Natural killer cell (primary cell): ENCODE data around the gene BBLN. TPM values are rescaled to one million over a fixed set of nuclear protein-coding genes. Genes with fewer than 3 reads are reported as not detected.

Experiments used
- ATAC-seq, 3 donors: fragments of 150-1000 bp in 2 of 3; fragments of 200-7000 bp in 1 of 3; cut with Tn5 transposase; 1 replicate in 1 of 3; 2 replicates in 2 of 3; pipeline ENCODE4 v1.10.0; 2021; ENCODE audit warnings: mild to moderate bottlenecking in 2 of 3, moderate library complexity in 2 of 3
- DNase-seq, 2 donors: peaks; one replicate each; pipeline versions ENCODE4 v3.0.0 to v3.0.0-alpha.2; 2013 to 2021; ENCODE audit warnings: mixed read lengths in 1 of 2
- H3K27ac ChIP-seq: one replicate; pipeline ENCODE4 v1.5.1; 2013; ENCODE audit warnings: mild to moderate bottlenecking, low read length
- H3K27me3 ChIP-seq: one replicate; pipeline ENCODE4 v1.6.1; 2013; ENCODE audit warnings: low read length; ENCODE audit not compliant: control insufficient read depth, insufficient read depth
- H3K36me3 ChIP-seq: one replicate; pipeline ENCODE4 v1.6.1; 2013; ENCODE audit warnings: low read length; ENCODE audit not compliant: control insufficient read depth, insufficient read depth
- H3K4me1 ChIP-seq: one replicate; pipeline ENCODE4 v1.6.1; 2013; ENCODE audit warnings: low read length; ENCODE audit not compliant: control insufficient read depth, insufficient read depth
- H3K4me3 ChIP-seq: one replicate; pipeline ENCODE4 v1.5.1; 2013; ENCODE audit warnings: low read length
- H3K9me3 ChIP-seq: one replicate; pipeline ENCODE4 v1.6.1; 2013; ENCODE audit warnings: low read length; ENCODE audit not compliant: control insufficient read depth, insufficient read depth
- H3K27ac Mint-ChIP-seq, 2 donors: one replicate each; pipeline ENCODE4 v1.8.0; 2022; ENCODE audit warnings: mild to moderate bottlenecking in 2 of 2, mixed read lengths in 2 of 2, moderate library complexity in 1 of 2
- H3K27me3 Mint-ChIP-seq, 2 donors: one replicate each; pipeline ENCODE4 v1.8.0; 2022; ENCODE audit warnings: low read depth in 2 of 2, mixed read lengths in 2 of 2
- H3K36me3 Mint-ChIP-seq: one replicate; pipeline ENCODE4 v1.8.0; 2022; ENCODE audit warnings: mixed read lengths
- H3K4me1 Mint-ChIP-seq, 2 donors: one replicate each; pipeline ENCODE4 v1.8.0; 2022; ENCODE audit warnings: mixed read lengths in 2 of 2
- H3K4me3 Mint-ChIP-seq: one replicate; pipeline ENCODE4 v1.8.0; 2022; ENCODE audit warnings: mild to moderate bottlenecking, moderate library complexity, mixed read lengths
- H3K9me3 Mint-ChIP-seq, 2 donors: one replicate each; pipeline ENCODE4 v1.8.0; 2022; ENCODE audit warnings: mixed read lengths in 2 of 2
- WGBS: methylation state at CpG from one replicate; pipeline ENCODE4 v1.1.7; 2013; ENCODE audit warnings: missing lambda C conversion rate; ENCODE audit not compliant: insufficient coverage; 5-methylcytosine and 5-hydroxymethylcytosine counted together
- intact Hi-C: fragments of 100-400 bp; cut with micrococcal nuclease; formaldehyde crosslinking; loops from one replicate; pipeline ENCODE4 v1.14.2; 2022
- total RNA-seq, 4 donors: library from RNA; stranded (reverse); fragments of 120-200 nt in 1 of 4; gene quantifications; one replicate each; pipeline versions ENCODE4 v1.2.3 to v1.2.4, GENCODE V29; 2013 to 2022
- TF ChIP-seq, protein P1 (sequence below): fragments of 200-600 bp; IDR thresholded peaks from one replicate; pipeline ENCODE4 v1.8.0; 2022; ENCODE audit warnings: antibody characterized with exemption

The BBLN gene
- total RNA-seq, 3 donors from 2014 or later (not counting 1 experiment from before 2014, with no cell fraction given), result 61.8 to 74.0 (median 69.3) TPM

DNA sequence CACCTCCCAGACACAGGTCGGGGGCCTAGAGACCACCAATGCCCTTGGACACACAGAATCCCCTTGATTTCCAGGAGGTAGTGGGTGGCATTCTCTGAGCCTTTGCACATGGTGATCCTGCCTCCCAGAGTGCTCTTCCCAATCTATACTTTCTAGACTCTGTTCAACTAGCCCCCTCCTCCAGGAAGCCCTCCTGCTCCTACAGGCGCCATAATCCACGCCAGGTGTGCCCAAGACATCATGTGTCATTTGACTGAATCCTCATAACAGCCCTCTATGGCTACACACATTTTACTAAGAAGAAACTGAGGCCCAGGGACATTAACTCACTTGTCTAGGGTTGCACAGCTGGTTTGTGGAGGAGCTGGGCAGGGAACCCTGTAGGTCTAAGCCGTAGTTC, 7.1 kb downstream of the BBLN start:
- Histone ChIP-seq H3K4me1 (no peaks in the 10 kb centered on the region), H3K36me3 (peaks cover 52% of the 10 kb centered on the region), H3K27me3 (no peaks in the 10 kb centered on the region), H3K27ac (no peak overlapping the region), H3K9me3 (no peaks in the 10 kb centered on the region), H3K4me3 (no peak overlapping the region)
- 99% methylated on average over 4 of the region's 4 CpGs for WGBS
- no peak for ATAC-seq
- Mint-ChIP-seq H3K36me3 (no peaks in the 10 kb centered on the region), H3K4me1 (peaks cover 6 to 11% of the 10 kb centered on the region in 2 donors), H3K27me3 (no peaks in the 10 kb centered on the region), H3K9me3 (no peaks in the 10 kb centered on the region), H3K4me3 (no peak overlapping the region), H3K27ac (no peak overlapping the region)
- TF ChIP-seq, protein P1, sequence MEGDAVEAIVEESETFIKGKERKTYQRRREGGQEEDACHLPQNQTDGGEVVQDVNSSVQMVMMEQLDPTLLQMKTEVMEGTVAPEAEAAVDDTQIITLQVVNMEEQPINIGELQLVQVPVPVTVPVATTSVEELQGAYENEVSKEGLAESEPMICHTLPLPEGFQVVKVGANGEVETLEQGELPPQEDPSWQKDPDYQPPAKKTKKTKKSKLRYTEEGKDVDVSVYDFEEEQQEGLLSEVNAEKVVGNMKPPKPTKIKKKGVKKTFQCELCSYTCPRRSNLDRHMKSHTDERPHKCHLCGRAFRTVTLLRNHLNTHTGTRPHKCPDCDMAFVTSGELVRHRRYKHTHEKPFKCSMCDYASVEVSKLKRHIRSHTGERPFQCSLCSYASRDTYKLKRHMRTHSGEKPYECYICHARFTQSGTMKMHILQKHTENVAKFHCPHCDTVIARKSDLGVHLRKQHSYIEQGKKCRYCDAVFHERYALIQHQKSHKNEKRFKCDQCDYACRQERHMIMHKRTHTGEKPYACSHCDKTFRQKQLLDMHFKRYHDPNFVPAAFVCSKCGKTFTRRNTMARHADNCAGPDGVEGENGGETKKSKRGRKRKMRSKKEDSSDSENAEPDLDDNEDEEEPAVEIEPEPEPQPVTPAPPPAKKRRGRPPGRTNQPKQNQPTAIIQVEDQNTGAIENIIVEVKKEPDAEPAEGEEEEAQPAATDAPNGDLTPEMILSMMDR, result no peak
- no peak for DNase-seq
- intact Hi-C loops, result no loop called here

DNA sequence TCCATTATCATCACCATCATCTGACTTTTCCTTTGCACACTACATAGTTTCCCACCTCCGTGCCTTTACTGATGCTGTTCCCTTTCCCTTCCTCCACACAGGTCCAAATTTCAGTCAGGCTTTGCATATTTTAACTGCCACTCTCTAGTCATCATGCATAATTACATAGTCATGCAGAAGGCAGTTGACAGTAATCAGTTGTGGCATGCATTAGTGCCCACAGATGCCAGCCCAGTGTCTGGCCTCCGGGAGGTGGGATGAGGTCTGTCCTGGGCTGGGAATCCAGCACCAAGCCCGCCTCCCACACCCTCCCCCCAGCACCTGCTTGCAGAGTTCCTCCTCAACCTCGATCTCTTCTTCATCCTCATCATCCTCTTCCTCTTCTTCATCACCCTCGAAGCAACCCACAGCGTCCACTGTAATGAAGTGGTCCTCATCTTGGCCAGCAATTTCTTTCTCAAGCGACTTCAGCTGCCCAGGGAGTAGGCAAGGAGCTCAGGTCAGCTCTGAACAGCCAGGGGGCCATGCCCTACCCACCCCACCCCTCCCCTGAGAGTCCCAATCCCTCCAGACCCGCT, 8.8 kb downstream of the BBLN start:
- intact Hi-C loops, result no loop called here
- no peaks in the 10 kb centered on the region for H3K9me3 ChIP-seq
- Mint-ChIP-seq H3K9me3 (no peaks in the 10 kb centered on the region), H3K4me1 (peaks cover 0 to 4% of the 10 kb centered on the region in 2 donors), H3K36me3 (no peaks in the 10 kb centered on the region), H3K27ac (no peak overlapping the region), H3K27me3 (no peaks in the 10 kb centered on the region), H3K4me3 (no peak overlapping the region)
- no peak overlapping the region for H3K4me3 ChIP-seq
- TF ChIP-seq, protein P1, result no peak
- no peak overlapping the region for H3K27ac ChIP-seq
- H3K4me1 ChIP-seq, result no peaks in the 10 kb centered on the region
- ATAC-seq (no peak), DNase-seq (no peak)
- no peaks in the 10 kb centered on the region for H3K27me3 ChIP-seq
- WGBS, result 93% methylated on average over 8 of the region's 8 CpGs
- peaks cover 49% of the 10 kb centered on the region for H3K36me3 ChIP-seq

DNA sequence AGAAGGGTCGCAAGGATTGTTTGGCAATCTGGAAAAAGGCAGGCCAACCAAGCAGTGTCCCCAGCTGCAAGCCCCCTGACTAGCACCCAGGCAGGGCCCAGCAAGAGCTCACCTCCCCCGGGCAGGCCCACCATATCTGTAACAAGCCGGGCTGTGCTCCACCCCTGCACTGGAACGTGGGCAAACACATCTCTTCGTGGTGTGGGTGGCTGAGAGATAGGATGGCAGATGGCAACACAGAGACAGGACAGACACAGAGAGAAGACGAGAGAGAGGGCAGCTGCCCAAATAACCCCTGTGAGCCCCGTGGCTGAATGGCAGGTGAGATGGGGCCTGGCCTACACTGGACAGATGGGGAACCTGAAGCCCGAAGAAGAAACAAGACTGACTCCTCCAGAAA, 9.4 kb downstream of the BBLN start:
- Mint-ChIP-seq H3K27ac (no peak overlapping the region), H3K9me3 (no peaks in the 10 kb centered on the region), H3K4me1 (peaks cover 0 to 4% of the 10 kb centered on the region in 2 donors), H3K36me3 (no peaks in the 10 kb centered on the region), H3K27me3 (no peaks in the 10 kb centered on the region), H3K4me3 (no peak overlapping the region)
- Histone ChIP-seq H3K27ac (no peak overlapping the region), H3K36me3 (peaks cover 46% of the 10 kb centered on the region), H3K27me3 (no peaks in the 10 kb centered on the region), H3K4me1 (no peaks in the 10 kb centered on the region), H3K4me3 (no peak overlapping the region), H3K9me3 (no peaks in the 10 kb centered on the region)
- ATAC-seq, result no peak
- intact Hi-C loops, result no loop called here
- no peak for DNase-seq
- WGBS, result 90% methylated on average over 8 of the region's 8 CpGs
- TF ChIP-seq, protein P1, result no peak

DNA sequence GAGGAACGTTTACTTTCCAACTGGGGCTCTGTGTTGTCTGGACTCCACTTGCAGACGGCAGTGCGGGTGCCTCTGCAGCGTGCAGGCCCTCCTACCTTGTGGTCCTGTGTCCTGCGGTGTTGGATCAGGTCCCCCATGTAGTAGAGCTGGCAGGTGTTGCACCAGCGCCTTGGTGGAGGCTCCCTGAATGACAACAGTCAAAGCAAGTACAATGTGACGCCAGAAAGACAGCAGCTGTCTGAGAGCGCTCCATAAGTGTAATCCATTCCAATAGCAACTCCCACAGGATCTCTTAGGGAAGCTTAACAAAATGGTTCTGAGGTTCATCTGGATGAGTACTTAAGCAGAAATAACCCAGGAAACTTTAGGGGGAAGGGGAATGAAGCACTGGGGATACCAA, 9.9 kb downstream of the BBLN start:
- H3K27ac ChIP-seq, result no peak overlapping the region

More for the DNA sequence above, 9.9 kb downstream of the BBLN start:
- WGBS, result 96% methylated on average over 8 of the region's 8 CpGs
- Mint-ChIP-seq H3K4me3 (no peak overlapping the region), H3K4me1 (peaks cover 0 to 4% of the 10 kb centered on the region in 2 donors), H3K9me3 (no peaks in the 10 kb centered on the region), H3K36me3 (no peaks in the 10 kb centered on the region), H3K27me3 (no peaks in the 10 kb centered on the region), H3K27ac (no peak overlapping the region)
- ATAC-seq (no peak), DNase-seq (no peak)
- Histone ChIP-seq H3K9me3 (no peaks in the 10 kb centered on the region), H3K36me3 (peaks cover 44% of the 10 kb centered on the region), H3K27me3 (no peaks in the 10 kb centered on the region), H3K4me3 (no peak overlapping the region), H3K4me1 (no peaks in the 10 kb centered on the region)
- TF ChIP-seq, protein P1, result no peak
- intact Hi-C loops, result no loop called here
